Duodenal mucosa (tissue), 2 donors: ENCODE measurements around the gene CDC42BPB.

Experiments used
- H3K27ac ChIP-seq: one replicate; pipeline ENCODE4 v1.7.0; 2013; ENCODE audit warnings: low read depth, low read length
- H3K27me3 ChIP-seq, 2 donors: one replicate each; pipeline ENCODE4 v1.7.0; 2013; ENCODE audit warnings: low read length in 2 of 2, control low read depth in 1 of 2; ENCODE audit not compliant: insufficient read depth in 2 of 2, control insufficient read depth in 1 of 2
- H3K36me3 ChIP-seq, 2 donors: one replicate each; pipeline ENCODE4 v1.7.0; 2013; ENCODE audit warnings: low read length in 2 of 2, control low read depth in 1 of 2; ENCODE audit not compliant: insufficient read depth in 2 of 2, control insufficient read depth in 1 of 2
- H3K4me1 ChIP-seq, 2 donors: one replicate each; pipeline ENCODE4 v1.7.0; 2013; ENCODE audit warnings: low read length in 2 of 2, control low read depth in 1 of 2; ENCODE audit not compliant: insufficient read depth in 2 of 2, control insufficient read depth in 1 of 2
- H3K4me3 ChIP-seq, 2 donors: one replicate each; pipeline ENCODE4 v1.7.0; 2013; ENCODE audit warnings: low read length in 2 of 2, low read depth in 1 of 2
- H3K9ac ChIP-seq, 2 donors: one replicate each; pipeline ENCODE4 v1.7.0; 2013; ENCODE audit warnings: low read length in 2 of 2, low read depth in 1 of 2
- H3K9me3 ChIP-seq, 2 donors: one replicate each; pipeline ENCODE4 v1.7.0; 2013; ENCODE audit warnings: low read length in 2 of 2, control low read depth in 1 of 2; ENCODE audit not compliant: control insufficient read depth in 1 of 2

The CDC42BPB gene

GRCh38 chr14:102923925-102924486 lies 133.3 kb downstream of the CDC42BPB start:
- Histone ChIP-seq H3K27ac (peak overlapping the region; percentile 10), H3K9me3 (no peaks in the 10 kb centered on the region), H3K4me3 (peak overlapping the region; percentile 79 to 84)

GRCh38 chr14:102923201-102923924 lies 134.0 kb downstream of the CDC42BPB start:
- Histone ChIP-seq H3K27ac (peak overlapping the region; percentile 60), H3K4me1 (peaks cover 3 to 30% of the 10 kb centered on the region in 2 donors), H3K9me3 (no peaks in the 10 kb centered on the region), H3K27me3 (peaks cover 0 to 12% of the 10 kb centered on the region in 2 donors), H3K9ac (peak overlapping the region; percentile 84 to 86), H3K4me3 (peak overlapping the region; percentile 79 to 84), H3K36me3 (no peaks in the 10 kb centered on the region)

More at GRCh38 chr14:102923925-102924486, 133.3 kb downstream of the CDC42BPB start:
- Histone ChIP-seq H3K36me3 (no peaks in the 10 kb centered on the region), H3K27me3 (peaks cover 0 to 12% of the 10 kb centered on the region in 2 donors), H3K9ac (peak overlapping the region; percentile 84 to 86), H3K4me1 (peaks cover 3 to 36% of the 10 kb centered on the region in 2 donors)

- H3K9ac ChIP-seq = peak within 1 kb of the TSS; percentile 84 to 86
- peak within 1 kb of the TSS; percentile 65 for H3K27ac ChIP-seq
- H3K9me3 ChIP-seq = no peaks in the 10 kb centered on the region
- peaks cover 3 to 30% of the 10 kb centered on the region in 2 donors for H3K4me1 ChIP-seq
- H3K4me3 ChIP-seq = peak within 1 kb of the TSS; percentile 79 to 84
- H3K27me3 ChIP-seq = peaks cover 0 to 12% of the 10 kb centered on the region in 2 donors
- H3K36me3 ChIP-seq = no peaks in the 10 kb centered on the region
These were observed 134.7 kb downstream of the CDC42BPB start, which contains the start of gene AMN for GRCh38 chr14:102922490-102923200. TSS of gene AMN (plus strand) at chr14:102922663. CDS start at chr14:102922689, 26 bp downstream.

GRCh38 chr14:102920998-102921304 lies 136.4 kb downstream of the CDC42BPB start:
- Histone ChIP-seq H3K4me1 (peaks cover 3 to 27% of the 10 kb centered on the region in 2 donors), H3K9me3 (no peaks in the 10 kb centered on the region), H3K27ac (no peak overlapping the region), H3K9ac (no peak overlapping the region), H3K4me3 (no peak overlapping the region), H3K36me3 (no peaks in the 10 kb centered on the region), H3K27me3 (peaks cover 0 to 12% of the 10 kb centered on the region in 2 donors)

- Histone ChIP-seq H3K9ac (no peak overlapping the region), H3K4me3 (no peak overlapping the region), H3K36me3 (no peaks in the 10 kb centered on the region), H3K4me1 (peaks cover 3 to 27% of the 10 kb centered on the region in 2 donors), H3K9me3 (no peaks in the 10 kb centered on the region), H3K27ac (no peak overlapping the region), H3K27me3 (peaks cover 0 to 12% of the 10 kb centered on the region in 2 donors)
These were observed 136.9 kb downstream of the CDC42BPB start for GRCh38 chr14:102920273-102920997.

GRCh38 chr14:102918438-102918837 lies 138.9 kb downstream of the CDC42BPB start:
- Histone ChIP-seq H3K9me3 (no peaks in the 10 kb centered on the region), H3K36me3 (no peaks in the 10 kb centered on the region), H3K4me1 (peaks cover 3 to 16% of the 10 kb centered on the region in 2 donors), H3K27me3 (peaks cover 0 to 7% of the 10 kb centered on the region in 2 donors), H3K27ac (no peak overlapping the region), H3K9ac (no peak overlapping the region), H3K4me3 (no peak overlapping the region)

GRCh38 chr14:102917469-102918211 lies 139.7 kb downstream of the CDC42BPB start:
- Histone ChIP-seq H3K9me3 (no peaks in the 10 kb centered on the region), H3K36me3 (no peaks in the 10 kb centered on the region), H3K4me1 (peaks cover 3 to 10% of the 10 kb centered on the region in 2 donors), H3K27me3 (peaks cover 0 to 3% of the 10 kb centered on the region in 2 donors), H3K9ac (no peak overlapping the region), H3K27ac (no peak overlapping the region), H3K4me3 (no peak overlapping the region)

GRCh38 chr14:102917056-102917385 lies 140.3 kb downstream of the CDC42BPB start:
- Histone ChIP-seq H3K27ac (no peak overlapping the region), H3K27me3 (peaks cover 0 to under 1% of the 10 kb centered on the region in 2 donors), H3K4me1 (peaks cover 0 to 7% of the 10 kb centered on the region in 2 donors), H3K9ac (no peak overlapping the region), H3K36me3 (peaks cover 0 to 1% of the 10 kb centered on the region in 2 donors), H3K4me3 (no peak overlapping the region), H3K9me3 (no peaks in the 10 kb centered on the region)

GRCh38 chr14:102916347-102917055 lies 140.8 kb downstream of the CDC42BPB start:
- Histone ChIP-seq H3K36me3 (peaks cover 0 to 5% of the 10 kb centered on the region in 2 donors), H3K4me3 (no peak overlapping the region), H3K27me3 (no peaks in the 10 kb centered on the region), H3K27ac (no peak overlapping the region), H3K4me1 (peaks cover 0 to 6% of the 10 kb centered on the region in 2 donors), H3K9ac (no peak overlapping the region), H3K9me3 (no peaks in the 10 kb centered on the region)
